Breast epithelium (tissue), 4 donors: ENCODE results near the gene COA3. TPM values are rescaled to one million over a fixed set of nuclear protein-coding genes. Genes with fewer than 3 reads are reported as not detected.

Experiments used
- DNase-seq, 2 donors: peaks; one replicate each; pipeline ENCODE4 v3.0.0-alpha.2; 2019; ENCODE audit warnings: low spot score in 2 of 2
- H3K27ac ChIP-seq, 2 donors: fragments of 200-600 bp; sonication (generic) in 1 of 2; one replicate each; pipeline ENCODE4 v1.5.1; 2016 to 2019; ENCODE audit warnings: mild to moderate bottlenecking in 1 of 2
- H3K27me3 ChIP-seq, 2 donors: fragments of 200-600 bp; sonication (generic) in 1 of 2; one replicate each; pipeline versions ENCODE4 v1.5.1 to v1.6.0; 2017 to 2019; ENCODE audit warnings: control low read depth in 1 of 2, mild to moderate bottlenecking in 1 of 2
- H3K36me3 ChIP-seq: fragments of 200-600 bp; one replicate; pipeline ENCODE4 v1.5.1; 2019
- H3K4me1 ChIP-seq, 2 donors: fragments of 200-600 bp; sonication (generic); one replicate each; pipeline ENCODE4 v1.5.1; 2016 to 2019; ENCODE audit warnings: control low read depth in 1 of 2
- H3K4me3 ChIP-seq, 3 donors: fragments of 200-600 bp; sonication (generic); 1 replicate in 2 of 3; 2 replicates in 1 of 3; pipeline ENCODE4 v1.5.1; 2016 to 2019; ENCODE audit warnings: mild to moderate bottlenecking in 3 of 3, moderate library complexity in 2 of 3
- H3K9me3 ChIP-seq, 2 donors: fragments of 200-600 bp; sonication (generic) in 1 of 2; one replicate each; pipeline ENCODE4 v1.5.1; 2016 to 2019; ENCODE audit warnings: control low read depth in 1 of 2
- POLR2A ChIP-seq: fragments of 450-650 bp; IDR thresholded peaks from one replicate; pipeline ENCODE4 v1.6.1; 2016; ENCODE audit warnings: antibody characterized with exemption, mild to moderate bottlenecking, moderate library complexity
- POLR2AphosphoS5 ChIP-seq, 3 donors: sonication (generic); formaldehyde crosslinking; IDR thresholded peaks; one replicate each; pipeline ENCODE4 v1.6.1; 2017; ENCODE audit warnings: antibody characterized with exemption in 3 of 3
- intact Hi-C: fragments of 100-400 bp; cut with DNase I; formaldehyde crosslinking; loops from one replicate; pipeline ENCODE4 v1.15.1; 2023; ENCODE audit warnings: low total_unique reads
- total RNA-seq, 3 donors: library from RNA; depleted of rRNA; stranded (reverse); fragments of >200 nt; gene quantifications; one replicate each; pipeline ENCODE4 v1.1.0, GENCODE V29; 2016
- TF ChIP-seq, protein P1 (sequence below), 3 donors: fragments of 450-650 bp; IDR thresholded peaks; one replicate each; pipeline ENCODE4 v1.5.1; 2016 to 2017; ENCODE audit warnings: antibody characterized with exemption in 3 of 3, mild to moderate bottlenecking in 3 of 3, moderate library complexity in 3 of 3

The COA3 gene, protein sequence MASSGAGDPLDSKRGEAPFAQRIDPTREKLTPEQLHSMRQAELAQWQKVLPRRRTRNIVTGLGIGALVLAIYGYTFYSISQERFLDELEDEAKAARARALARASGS
- 10 to 100 TPM; 52.6 to 74.1 (median 72.8) TPM for total RNA-seq

DNA sequence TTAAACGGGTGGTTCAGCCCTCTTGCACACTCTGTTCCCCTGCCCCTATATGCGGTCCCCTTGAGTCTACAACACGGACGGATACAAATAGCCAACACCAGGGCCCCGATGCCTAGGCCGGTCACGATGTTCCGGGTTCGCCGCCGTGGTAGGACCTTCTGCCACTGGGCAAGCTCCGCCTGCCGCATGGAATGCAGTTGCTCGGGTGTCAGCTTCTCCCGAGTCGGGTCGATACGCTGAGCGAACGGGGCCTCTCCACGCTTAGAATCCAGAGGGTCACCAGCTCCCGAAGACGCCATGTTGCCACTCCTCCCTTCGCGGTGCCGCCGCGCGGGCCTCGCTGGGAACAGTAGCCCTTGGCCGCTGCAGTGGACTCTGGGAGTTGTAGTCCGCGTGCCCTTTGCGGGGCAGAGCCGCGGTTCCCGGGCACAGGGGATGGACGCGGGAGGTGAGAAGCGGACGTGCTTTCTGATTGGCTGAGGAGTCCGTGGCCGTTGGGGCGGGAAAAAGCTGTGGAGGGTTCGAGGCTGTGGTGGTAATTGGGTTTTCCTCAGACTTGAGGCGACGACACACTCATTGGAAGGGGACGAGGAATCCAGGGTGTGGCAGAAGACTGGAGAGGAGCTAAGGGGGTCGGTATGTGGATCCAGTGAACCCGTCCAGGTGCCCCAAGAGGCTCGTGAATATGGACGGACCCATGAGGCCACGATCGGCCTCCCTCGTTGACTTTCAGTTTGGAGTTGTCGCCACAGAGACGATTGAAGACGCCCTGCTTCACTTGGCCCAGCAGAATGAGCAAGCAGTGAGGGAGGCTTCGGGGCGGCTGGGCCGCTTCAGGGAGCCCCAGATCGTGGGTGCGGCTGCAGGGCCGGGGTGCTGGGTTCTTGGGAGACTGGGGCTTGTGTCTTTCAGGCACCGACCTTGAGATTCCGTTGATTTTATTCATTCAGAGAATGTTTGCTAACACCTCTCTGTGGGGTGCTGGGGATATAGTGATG is at the start of gene COA3, which contains the start of gene CNTD1:
TSS of gene COA3 (minus strand) at position 322 of the 998 bp plus-strand sequence. CDS start at position 299, 23 bp downstream.
TSS of gene CNTD1 (plus strand) at position 479 of the 998 bp plus-strand sequence. CDS start at position 686, 207 bp downstream.
- Histone ChIP-seq H3K4me3 (peak within 1 kb of the TSS; percentile 71 to 88 (median 75)), H3K27me3 (no peaks in the 10 kb centered on the region), H3K4me1 (peaks cover 4 to 12% of the 10 kb centered on the region in 2 donors), H3K9me3 (no peaks in the 10 kb centered on the region), H3K36me3 (no peaks in the 10 kb centered on the region), H3K27ac (peak within 1 kb of the TSS; percentile 81)
- TF ChIP-seq POLR2AphosphoS5 (IDR thresholded peaks at IDR 0.05), result peak; percentile 38 to 61 (median 48)
- no peak for TF ChIP-seq POLR2A
- peak; percentile 63 to 79 for DNase-seq
- intact Hi-C loops, result no loop called here

DNA sequence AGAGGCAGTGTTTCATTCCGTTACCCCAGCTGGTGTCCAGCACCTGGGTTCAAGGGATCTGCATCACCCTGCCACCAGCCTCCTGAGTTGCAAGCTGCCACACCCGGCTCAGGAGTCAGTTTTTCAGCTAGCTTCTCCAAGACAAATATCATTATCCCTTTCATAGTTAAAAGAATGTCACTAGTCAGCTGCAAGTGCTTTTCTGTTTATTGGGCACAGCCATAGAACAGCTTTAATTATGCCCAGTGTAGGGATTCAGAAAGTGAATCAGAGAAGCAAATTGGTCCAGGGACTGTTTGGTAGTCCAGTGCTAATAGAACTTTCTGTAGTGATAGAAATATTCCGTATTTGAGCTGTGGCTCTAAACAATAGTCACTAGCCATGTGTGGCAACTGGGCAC is 49.6 kb upstream of the COA3 start:
- intact Hi-C loops, result loop anchor here (10.0 kb wide), 1 partner anchor 487 kb away; no protein-coding TSS in a partner anchor
- Histone ChIP-seq H3K36me3 (no peaks in the 10 kb centered on the region), H3K4me3 (no peak overlapping the region), H3K9me3 (no peaks in the 10 kb centered on the region), H3K27ac (no peak overlapping the region), H3K27me3 (no peaks in the 10 kb centered on the region), H3K4me1 (no peaks in the 10 kb centered on the region)
- no peak for TF ChIP-seq POLR2AphosphoS5 (IDR thresholded peaks at IDR 0.05)
- TF ChIP-seq POLR2A, result no peak
- TF ChIP-seq, protein P1, sequence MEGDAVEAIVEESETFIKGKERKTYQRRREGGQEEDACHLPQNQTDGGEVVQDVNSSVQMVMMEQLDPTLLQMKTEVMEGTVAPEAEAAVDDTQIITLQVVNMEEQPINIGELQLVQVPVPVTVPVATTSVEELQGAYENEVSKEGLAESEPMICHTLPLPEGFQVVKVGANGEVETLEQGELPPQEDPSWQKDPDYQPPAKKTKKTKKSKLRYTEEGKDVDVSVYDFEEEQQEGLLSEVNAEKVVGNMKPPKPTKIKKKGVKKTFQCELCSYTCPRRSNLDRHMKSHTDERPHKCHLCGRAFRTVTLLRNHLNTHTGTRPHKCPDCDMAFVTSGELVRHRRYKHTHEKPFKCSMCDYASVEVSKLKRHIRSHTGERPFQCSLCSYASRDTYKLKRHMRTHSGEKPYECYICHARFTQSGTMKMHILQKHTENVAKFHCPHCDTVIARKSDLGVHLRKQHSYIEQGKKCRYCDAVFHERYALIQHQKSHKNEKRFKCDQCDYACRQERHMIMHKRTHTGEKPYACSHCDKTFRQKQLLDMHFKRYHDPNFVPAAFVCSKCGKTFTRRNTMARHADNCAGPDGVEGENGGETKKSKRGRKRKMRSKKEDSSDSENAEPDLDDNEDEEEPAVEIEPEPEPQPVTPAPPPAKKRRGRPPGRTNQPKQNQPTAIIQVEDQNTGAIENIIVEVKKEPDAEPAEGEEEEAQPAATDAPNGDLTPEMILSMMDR (IDR thresholded peaks at IDR 0.05), result no peak
- no peak for DNase-seq

DNA sequence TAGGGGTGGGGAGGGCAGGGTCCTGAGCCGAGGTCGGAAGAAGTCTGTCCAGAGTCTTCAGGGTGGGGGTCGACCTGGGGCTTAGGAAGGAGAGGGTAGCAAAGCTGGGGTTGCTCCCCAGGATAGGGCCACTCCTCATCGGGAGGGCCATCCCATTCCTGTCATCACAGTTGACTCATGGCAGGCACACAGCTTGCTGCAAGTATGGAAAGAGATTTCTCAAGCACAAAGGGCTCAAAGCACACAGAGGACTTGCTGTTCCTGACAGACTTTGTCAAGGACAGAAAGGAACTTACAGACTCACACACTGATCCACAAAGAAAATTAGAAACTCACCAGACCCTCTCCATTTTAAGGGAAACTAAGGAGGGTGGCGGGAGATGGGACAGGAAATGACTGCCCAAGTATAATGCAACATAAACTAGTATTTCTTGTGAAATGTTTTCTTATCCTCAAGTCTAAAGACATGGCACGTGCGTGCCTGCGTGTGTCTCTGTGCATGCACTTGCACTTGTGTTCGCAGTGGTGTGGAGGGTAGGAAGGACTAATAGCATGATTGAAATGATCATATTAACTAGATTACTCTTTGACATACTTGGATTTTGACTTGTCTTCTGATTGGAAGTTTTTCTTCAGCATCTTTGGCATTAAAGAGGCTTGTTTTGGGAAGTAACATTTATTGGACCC is 48.2 kb upstream of the COA3 start:
- H3K27ac ChIP-seq, result peak overlapping the region in 1 of 2 donors; percentile 59
- no peak for DNase-seq
- H3K4me3 ChIP-seq, result no peak overlapping the region
- intact Hi-C loops, result loop anchor here (10.0 kb wide), 1 partner anchor 488 kb away; no protein-coding TSS in a partner anchor
- H3K36me3 ChIP-seq, result no peaks in the 10 kb centered on the region
- no peaks in the 10 kb centered on the region for H3K27me3 ChIP-seq
- no peaks in the 10 kb centered on the region for H3K9me3 ChIP-seq
- H3K4me1 ChIP-seq, result no peaks in the 10 kb centered on the region
- no peak for TF ChIP-seq POLR2AphosphoS5 (IDR thresholded peaks at IDR 0.05)
- TF ChIP-seq, protein P1 (IDR thresholded peaks at IDR 0.05), result no peak
- no peak for TF ChIP-seq POLR2A

DNA sequence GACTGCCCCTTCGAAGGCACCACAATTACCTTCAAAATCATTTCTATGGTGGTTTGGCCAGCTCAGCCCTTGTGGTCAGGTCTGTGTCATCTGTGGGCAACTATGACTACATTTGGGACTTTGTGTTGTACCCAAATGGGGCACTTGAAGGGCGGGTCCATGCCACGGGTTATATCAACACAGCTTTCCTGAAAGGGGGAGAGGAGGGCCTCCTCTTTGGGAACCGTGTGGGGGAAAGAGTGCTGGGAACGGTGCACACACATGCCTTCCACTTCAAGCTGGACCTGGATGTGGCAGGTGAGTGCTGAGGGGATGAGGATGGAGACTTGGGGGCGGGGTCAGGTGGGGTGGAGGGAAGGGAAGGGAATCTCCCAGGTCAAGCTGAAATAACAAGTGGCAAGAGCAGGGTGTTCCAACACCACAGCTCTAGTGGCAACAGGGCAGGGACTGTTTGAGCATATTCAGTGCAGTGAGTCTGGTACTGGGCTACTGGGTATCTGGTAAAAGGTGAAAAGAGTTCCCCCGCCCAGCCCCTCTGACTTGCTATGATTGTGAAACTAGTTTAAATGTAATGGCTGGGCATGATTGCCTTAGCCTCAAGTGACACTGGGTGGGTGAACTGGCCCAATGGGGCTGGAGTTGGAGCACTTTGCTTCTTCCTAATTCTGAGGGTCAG is 47.6 kb upstream of the COA3 start:
- Histone ChIP-seq H3K27me3 (no peaks in the 10 kb centered on the region), H3K27ac (peak overlapping the region in 1 of 2 donors; percentile 59), H3K4me3 (no peak overlapping the region), H3K36me3 (no peaks in the 10 kb centered on the region), H3K4me1 (no peaks in the 10 kb centered on the region), H3K9me3 (no peaks in the 10 kb centered on the region)
- DNase-seq, result no peak
- no peak for TF ChIP-seq POLR2A
- TF ChIP-seq, protein P1 (IDR thresholded peaks at IDR 0.05), result no peak
- intact Hi-C loops, result loop anchor here (10.0 kb wide), 1 partner anchor 489 kb away; no protein-coding TSS in a partner anchor

DNA sequence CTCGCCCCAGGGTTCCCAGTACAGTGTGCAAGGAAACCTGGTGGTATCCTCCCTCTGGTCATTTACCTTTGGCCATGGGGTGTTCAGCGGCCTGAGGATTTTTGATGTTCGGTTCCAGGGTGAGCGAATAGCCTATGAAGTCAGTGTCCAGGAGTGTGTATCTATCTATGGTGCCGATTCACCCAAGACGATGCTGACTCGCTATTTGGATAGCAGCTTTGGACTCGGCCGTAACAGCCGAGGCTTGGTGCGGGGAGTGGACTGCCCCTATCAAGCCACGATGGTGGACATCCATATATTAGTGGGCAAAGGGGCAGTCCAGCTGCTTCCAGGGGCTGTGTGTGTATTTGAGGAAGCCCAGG is 47.0 kb upstream of the COA3 start:
- no peaks in the 10 kb centered on the region for H3K36me3 ChIP-seq
- no peak for TF ChIP-seq POLR2AphosphoS5 (IDR thresholded peaks at IDR 0.05)
- no peak for TF ChIP-seq POLR2A
- TF ChIP-seq, protein P1 (IDR thresholded peaks at IDR 0.05), result no peak
- H3K4me1 ChIP-seq, result no peaks in the 10 kb centered on the region
- H3K9me3 ChIP-seq, result no peaks in the 10 kb centered on the region
- H3K27me3 ChIP-seq, result no peaks in the 10 kb centered on the region
- intact Hi-C loops, result loop anchor here (10.0 kb wide), 1 partner anchor 489 kb away; no protein-coding TSS in a partner anchor
- no peak overlapping the region for H3K4me3 ChIP-seq
- H3K27ac ChIP-seq, result peak overlapping the region in 1 of 2 donors; percentile 59
- DNase-seq, result no peak
